ENCODE data around the gene GNB1L. TPM values are rescaled to one million over a fixed set of nuclear protein-coding genes. Genes with fewer than 3 reads are reported as not detected.

The GNB1L gene
- total RNA-seq, 1 experiment from 2014 or later: 12.2 TPM

GRCh38 chr22:19812910-19813309, 41.8 kb downstream of the GNB1L start:
- no peak for DNase-seq (ENCODE audit: low read depth, low spot score)
- BruUV-seq (replicated peaks): no TSS peak
- TF ChIP-seq TCF7L2 (IDR thresholded peaks at IDR 0.05; ENCODE audit: low read depth, low read length): no peak
- TF ChIP-seq CTCF (IDR thresholded peaks at IDR 0.05): no peak
- TF ChIP-seq REST (IDR thresholded peaks at IDR 0.05; ENCODE audit: insufficient read depth in 1 of 2, low read depth in 2 of 2, low read length in 1 of 2): no peak
- TF ChIP-seq POLR2AphosphoS5 (IDR thresholded peaks at IDR 0.05; ENCODE audit: low read depth, low read length): no peak
- no peak for TF ChIP-seq SIN3A (IDR thresholded peaks at IDR 0.05; ENCODE audit: borderline replicate concordance, insufficient read depth, low read depth, low read length)
- Histone ChIP-seq H3K27me3 (ENCODE audit: control insufficient read depth, insufficient read depth, low read length) (no peaks in the 10 kb centered on the region), H3K36me3 (ENCODE audit: control insufficient read depth, insufficient read depth, low read length) (no peaks in the 10 kb centered on the region), H3K9me3 (ENCODE audit: control insufficient read depth, insufficient read depth, low read depth, low read length) (no peaks in the 10 kb centered on the region), H3K4me1 (ENCODE audit: control insufficient read depth, insufficient read depth, low read length) (no peaks in the 10 kb centered on the region), H3K4me3 (ENCODE audit: low read depth in 2 of 2, low read length in 2 of 2) (no peak overlapping the region), H3K27ac (ENCODE audit: low read length) (no peak overlapping the region)
- POLR2A ChIA-PET: no interaction called here
- CTCF ChIA-PET: no interaction called here
- intact Hi-C loops (cut with micrococcal nuclease; ENCODE audit: unreplicated experiment): no loop called here
- ATAC-seq: no peak
- in situ Hi-C loops (cut with HindIII; ENCODE audit: low pct_unique_long_range_greater_than_20kb, low sequenced_read_pairs): no loop called here

DNA sequence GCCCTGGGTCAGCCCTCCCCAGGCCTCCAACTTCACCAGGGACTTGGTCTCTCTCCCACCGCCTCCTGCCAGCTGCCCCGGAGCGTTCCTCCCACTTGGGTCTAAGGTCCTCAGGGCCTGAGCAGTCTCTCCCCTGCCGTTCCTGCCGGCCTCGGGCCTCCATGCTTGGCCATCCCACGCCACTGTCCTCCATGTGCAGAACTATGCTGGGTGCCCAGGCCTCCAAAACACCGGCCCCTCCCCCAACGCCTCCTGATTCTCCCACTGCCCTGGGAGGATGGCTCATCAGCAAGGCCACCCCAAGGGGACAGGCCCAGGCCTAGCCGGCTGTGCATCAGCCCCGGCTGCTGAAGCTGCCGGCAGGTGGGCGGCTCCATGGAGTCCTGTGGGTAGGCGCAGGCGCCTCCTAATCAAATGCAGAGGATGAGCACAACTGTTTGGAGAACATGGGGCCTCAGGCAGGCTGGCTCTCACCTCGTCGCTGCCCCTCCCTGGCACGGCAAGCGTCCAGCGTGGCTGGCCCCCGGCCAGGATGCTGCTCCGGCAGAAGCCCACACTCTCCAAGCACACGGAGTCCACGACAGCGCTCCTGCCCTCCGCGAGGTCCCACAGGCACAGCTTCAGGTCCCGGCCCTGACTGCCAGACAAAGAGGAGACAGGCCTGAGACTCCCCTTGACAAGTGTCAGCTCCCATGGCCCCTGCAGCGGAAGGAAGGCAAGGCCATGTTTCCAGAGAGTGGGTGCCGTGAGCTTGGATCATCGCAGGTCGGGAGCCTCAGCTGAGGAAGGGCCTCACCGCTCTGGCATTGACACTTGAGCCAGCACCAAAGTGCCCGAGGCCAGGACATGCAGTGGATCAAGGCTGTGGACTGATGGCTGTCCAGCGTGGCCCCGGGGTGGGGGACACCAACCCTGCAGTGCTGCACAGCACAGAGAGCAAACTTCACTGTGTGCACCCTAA, 42.6 kb downstream of the GNB1L start:
- H3K36me3 ChIP-seq (ENCODE audit: control insufficient read depth, insufficient read depth, low read length): no peaks in the 10 kb centered on the region
- no peak for ATAC-seq
- H3K4me3 ChIP-seq (ENCODE audit: low read depth in 2 of 2, low read length in 2 of 2): no peak overlapping the region
- no peak for DNase-seq (ENCODE audit: low read depth, low spot score)
- H3K4me1 ChIP-seq (ENCODE audit: control insufficient read depth, insufficient read depth, low read length): no peaks in the 10 kb centered on the region
- H3K27ac ChIP-seq (ENCODE audit: low read length): no peak overlapping the region
- TF ChIP-seq POLR2AphosphoS5 (IDR thresholded peaks at IDR 0.05; ENCODE audit: low read depth, low read length): no peak
- TF ChIP-seq CTCF (IDR thresholded peaks at IDR 0.05): no peak
- TF ChIP-seq TCF7L2 (IDR thresholded peaks at IDR 0.05; ENCODE audit: low read depth, low read length): no peak
- in situ Hi-C loops (cut with HindIII; ENCODE audit: low pct_unique_long_range_greater_than_20kb, low sequenced_read_pairs): no loop called here
- H3K27me3 ChIP-seq (ENCODE audit: control insufficient read depth, insufficient read depth, low read length): no peaks in the 10 kb centered on the region
- ChIA-PET CTCF (no interaction called here), POLR2A (no interaction called here)
- intact Hi-C loops (cut with micrococcal nuclease; ENCODE audit: unreplicated experiment): no loop called here
- H3K9me3 ChIP-seq (ENCODE audit: control insufficient read depth, insufficient read depth, low read depth, low read length): no peaks in the 10 kb centered on the region
- no TSS peak for BruUV-seq (replicated peaks)

Data from Panc1 (cell line).